Stimulated activated CD8-positive, alpha-beta memory T cell treated with anti-CD3 and anti-CD28 coated beads, Interleukin-4, amount 100 ng/mL, for 1 hour (primary cell): ENCODE results near the gene MEGF11.
"Not testable (repeated sequence)": the region's sequence is repeated elsewhere in the genome, so short reads cannot be mapped to it uniquely, and the experiment has no call there.

ENCODE experiments used
- DNase-seq, 2 donors: peaks; one replicate each; pipeline ENCODE4 v3.0.0-alpha.2; 2020; ENCODE audit warnings: low read depth in 2 of 2, low spot score in 1 of 2

Gene MEGF11

GRCh38 chr15:65907661-65908060 lies 345.9 kb downstream of the MEGF11 start:
- DNase-seq: no peak

- no peak for DNase-seq
Observed at GRCh38 chr15:65906396-65906795, 347.2 kb downstream of the MEGF11 start.

- no peak for DNase-seq
Observed at GRCh38 chr15:65904301-65904700, 349.2 kb downstream of the MEGF11 start.

- DNase-seq: no peak
Observed at GRCh38 chr15:65903296-65904073, 350.1 kb downstream of the MEGF11 start.

DNA sequence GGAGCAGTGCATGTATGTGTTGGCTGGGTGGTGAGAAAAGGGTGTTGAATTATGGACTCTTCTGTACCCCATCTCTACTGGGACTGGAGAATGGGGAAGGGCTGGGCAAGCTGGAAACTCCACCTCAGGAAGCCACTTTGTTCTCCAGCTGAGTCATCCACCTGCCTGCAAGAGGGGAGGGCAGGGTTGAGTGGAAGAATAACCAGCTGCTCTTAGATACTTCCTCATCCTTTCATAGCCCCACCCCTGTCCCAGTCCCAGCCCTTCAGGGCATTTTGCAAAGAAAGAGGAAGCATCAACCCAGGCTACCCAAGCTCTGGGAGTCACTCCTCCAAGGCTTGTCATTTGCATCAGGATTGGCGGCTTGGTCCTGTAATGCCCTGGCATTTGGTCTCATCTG lies 351.2 kb downstream of the MEGF11 start:
- DNase-seq: no peak

DNA sequence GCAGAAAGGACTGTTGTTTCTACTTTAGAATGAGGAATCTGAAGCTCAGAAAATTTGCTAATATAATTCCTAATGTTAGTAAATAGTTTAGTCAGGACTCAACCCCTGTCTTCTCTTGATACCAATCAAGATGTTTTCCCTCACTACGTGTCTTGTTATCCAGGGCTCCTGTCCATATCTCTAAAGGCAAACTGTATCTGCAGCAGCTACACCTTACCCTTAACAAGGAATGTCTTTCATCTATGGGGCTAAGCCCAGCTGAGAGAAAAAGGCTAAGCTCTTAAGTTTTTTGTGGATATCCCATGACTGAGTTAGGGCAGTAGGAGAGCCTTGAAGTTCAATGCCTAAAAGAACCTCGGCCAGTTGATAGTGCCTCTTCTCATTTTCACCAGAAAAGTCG lies 351.7 kb downstream of the MEGF11 start:
- DNase-seq: no peak

DNA sequence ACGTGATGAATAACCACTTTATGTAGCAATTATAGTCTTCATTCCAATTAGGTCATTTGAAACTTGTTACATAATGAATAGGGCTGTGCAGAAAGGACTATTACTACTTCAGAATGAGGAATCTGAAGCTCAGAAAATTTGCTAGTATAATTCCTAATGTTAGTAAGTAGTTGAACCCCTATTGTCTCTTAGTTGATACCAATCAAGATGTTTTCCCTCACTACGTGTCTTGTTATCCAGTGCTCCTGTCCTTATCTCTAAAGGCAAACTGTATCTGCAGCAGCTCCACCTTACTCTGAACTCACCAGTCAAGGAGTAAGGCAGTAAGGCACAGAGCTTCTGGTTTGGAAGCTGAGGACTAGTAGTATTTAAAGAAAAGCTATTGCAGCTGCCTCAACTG lies 352.2 kb downstream of the MEGF11 start:
- DNase-seq: no peak

DNA sequence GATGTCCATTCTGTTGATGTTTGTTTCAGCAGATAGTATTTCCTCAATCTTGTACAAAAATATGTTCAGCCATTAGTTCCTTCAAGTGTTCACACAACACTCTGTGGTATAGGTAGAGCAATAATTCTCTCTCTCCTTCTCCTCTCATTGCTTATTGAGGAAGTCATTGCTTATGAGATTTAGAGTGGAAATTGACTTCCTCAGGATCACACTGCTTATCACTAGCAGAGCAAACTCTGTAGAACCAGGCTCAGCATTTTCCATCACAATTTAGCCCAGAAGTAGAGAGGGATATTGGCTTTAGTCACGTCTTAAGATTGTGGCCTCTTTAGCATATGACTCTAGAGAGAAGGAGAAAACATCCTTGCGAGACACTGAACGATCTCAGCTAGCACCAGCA lies 353.1 kb downstream of the MEGF11 start:
- no peak for DNase-seq

GRCh38 chr15:65896236-65896635 lies 357.3 kb downstream of the MEGF11 start:
- DNase-seq: no peak

GRCh38 chr15:65893060-65893459 lies 360.5 kb downstream of the MEGF11 start:
- no peak for DNase-seq

GRCh38 chr15:65888981-65889380 lies 364.6 kb downstream of the MEGF11 start:
- no peak for DNase-seq

- no peak for DNase-seq
Observed at GRCh38 chr15:65887565-65887964, 366.0 kb downstream of the MEGF11 start.

- no peak for DNase-seq
Observed at GRCh38 chr15:65885668-65886218, 367.8 kb downstream of the MEGF11 start.

DNA sequence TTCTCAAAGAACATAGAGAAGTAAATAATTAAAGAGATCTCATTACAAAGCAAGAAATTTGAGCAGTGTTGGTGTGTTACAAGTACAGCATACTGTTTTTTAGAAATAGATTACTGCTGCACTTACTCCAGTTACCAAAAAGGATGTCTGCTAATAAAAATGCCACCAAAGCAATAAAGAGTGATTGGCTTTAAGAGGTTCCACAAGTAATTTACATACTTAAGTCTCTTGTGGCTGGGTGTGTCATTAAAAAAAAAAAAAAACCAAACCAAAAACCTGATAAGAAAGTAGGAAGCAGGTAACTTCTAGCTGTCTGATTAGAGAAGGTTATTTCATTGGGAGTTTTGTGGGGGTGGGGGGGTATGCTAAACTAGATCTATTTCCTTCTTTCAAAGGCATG lies 369.0 kb downstream of the MEGF11 start:
- DNase-seq: no peak

- DNase-seq: no peak
Observed at GRCh38 chr15:65883571-65883970, 370.0 kb downstream of the MEGF11 start.

GRCh38 chr15:65881766-65882434 lies 371.6 kb downstream of the MEGF11 start:
- no peak for DNase-seq

- no peak for DNase-seq
Observed at GRCh38 chr15:65877749-65878148, 375.8 kb downstream of the MEGF11 start.

GRCh38 chr15:65875458-65875857 lies 378.1 kb downstream of the MEGF11 start:
- DNase-seq: no peak

- no peak for DNase-seq
Observed at GRCh38 chr15:65873256-65873655, 380.3 kb downstream of the MEGF11 start.

GRCh38 chr15:65872596-65872995 lies 381.0 kb downstream of the MEGF11 start:
- not testable (repeated sequence) for DNase-seq

GRCh38 chr15:65871886-65872285 lies 381.7 kb downstream of the MEGF11 start:
- DNase-seq: not testable (repeated sequence)

- no peak for DNase-seq
Observed at GRCh38 chr15:65870889-65871533, 382.5 kb downstream of the MEGF11 start.
